Sigmoid colon (tissue), 4 donors: Measurements from ENCODE around the gene SLC45A2.

Source experiments
- CTCF ChIP-seq, 4 experiments: fragments of 450-650 bp in 3 of 4; fragments of 200-600 bp in 1 of 4; IDR thresholded peaks; one replicate each; pipeline ENCODE4 v1.5.1; 2016 to 2019; ENCODE audit warnings: antibody characterized with exemption in 4 of 4, mild to moderate bottlenecking in 3 of 4, moderate library complexity in 2 of 4
- EP300 ChIP-seq, 4 donors: sonication (generic); formaldehyde crosslinking; IDR thresholded peaks; one replicate each; pipeline ENCODE4 v1.6.1; 2017; ENCODE audit warnings: antibody characterized with exemption in 4 of 4
- POLR2A ChIP-seq, 2 donors: fragments of 450-650 bp; IDR thresholded peaks; one replicate each; pipeline ENCODE4 v1.6.1; 2016; ENCODE audit warnings: antibody characterized with exemption in 2 of 2, mild to moderate bottlenecking in 2 of 2, moderate library complexity in 2 of 2

DNA sequence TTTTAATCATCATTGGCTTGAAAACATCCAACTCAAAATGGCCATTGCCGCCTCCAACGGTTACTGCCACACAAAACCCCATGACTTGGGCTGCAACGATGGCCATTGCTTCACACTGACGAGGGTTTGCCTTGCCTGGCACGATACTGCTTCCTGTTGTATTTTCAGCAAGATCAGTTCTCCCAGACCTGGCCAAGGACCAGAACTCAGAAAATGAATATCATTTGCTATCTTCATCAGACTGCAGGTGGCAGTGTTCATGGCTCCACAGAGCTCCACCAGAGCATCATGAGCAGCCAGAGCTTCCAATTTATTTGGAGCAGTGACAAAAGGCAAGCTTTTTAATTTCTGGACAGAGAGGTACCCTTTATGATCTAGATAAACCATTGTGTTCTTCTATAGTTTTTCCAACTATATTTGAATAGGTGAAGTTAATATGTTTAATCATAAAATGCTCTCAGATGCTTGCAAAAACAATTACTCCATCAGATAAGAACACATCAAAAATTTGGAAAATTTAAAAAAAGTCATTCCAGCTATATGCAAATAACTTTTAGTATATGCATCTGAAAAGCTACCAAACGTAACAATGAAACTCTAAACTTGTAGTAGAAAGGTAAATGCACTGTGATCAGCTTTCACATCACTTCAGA is 13.0 kb upstream of the SLC45A2 start:
- TF ChIP-seq POLR2A (IDR thresholded peaks at IDR 0.05) (no peak), CTCF (IDR thresholded peaks at IDR 0.05) (peak in 3 of 4 experiments; percentile 47 to 55 (median 53)), EP300 (IDR thresholded peaks at IDR 0.05) (no peak)
